SH-SY5Y (cell line): ENCODE data around the gene TTLL3.

Source experiments
- GATA2 ChIP-seq: IDR thresholded peaks from 2 replicates; pipeline ENCODE4 v1.6.1; 2011; ENCODE audit warnings: mild to moderate bottlenecking, low read depth, low read length
- GATA3 ChIP-seq: IDR thresholded peaks from 2 replicates; pipeline ENCODE4 v1.6.1; 2011; ENCODE audit warnings: low read depth, mild to moderate bottlenecking, low read length, moderate library complexity

DNA sequence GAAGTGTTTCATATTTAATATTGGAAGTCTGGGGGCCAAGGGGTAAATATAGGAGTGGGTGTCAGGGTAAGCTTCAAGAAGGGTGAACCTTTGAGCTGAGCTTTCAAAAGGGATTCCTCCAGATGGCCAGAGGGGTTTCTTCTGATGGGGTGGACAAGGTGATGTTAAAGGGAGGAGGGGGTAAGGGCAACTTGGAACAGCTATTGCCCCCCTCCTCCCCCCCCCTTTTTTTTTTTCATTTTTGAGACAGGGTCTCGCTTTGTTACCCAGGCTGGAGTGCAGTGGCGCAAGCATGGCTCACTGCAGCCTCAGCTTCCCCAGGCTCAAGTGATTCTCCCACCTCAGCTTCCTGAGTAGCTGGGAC is 2.1 kb upstream of the TTLL3 start:
- TF ChIP-seq GATA2 (no peak), GATA3 (no peak)
